Suppressor macrophage treated with lipopolysaccharide for 4 hours (primary cell): ENCODE measurements around the gene TIMM8A.
A peak's percentile ranks its signal among the peaks of the same experiment; 100 is the strongest.

Experiments
- DNase-seq: peaks from one replicate; pipeline ENCODE4 v3.0.0-alpha.2; 2020

Gene TIMM8A

GRCh38 chrX:101348452-101349192, at the start of gene TIMM8A:
Gene TIMM8A (minus strand): TSS chrX:101348742. CDS start chrX:101348664, 78 bp downstream.
- peak; percentile 70 for DNase-seq

GRCh38 chrX:101397779-101398178, 49.2 kb upstream of the TIMM8A start:
- DNase-seq = no peak

GRCh38 chrX:101395789-101396188, 47.2 kb upstream of the TIMM8A start:
- DNase-seq = peak; percentile 75

GRCh38 chrX:101394372-101394771, 45.8 kb upstream of the TIMM8A start:
- no peak for DNase-seq

GRCh38 chrX:101393530-101394305, 45.2 kb upstream of the TIMM8A start:
- DNase-seq = no peak

GRCh38 chrX:101391831-101392230, 43.3 kb upstream of the TIMM8A start:
- DNase-seq = no peak

- DNase-seq = peak; percentile 92
Observed at GRCh38 chrX:101390664-101391525, 42.4 kb upstream of the TIMM8A start, which contains the start of gene RPL36A. Gene RPL36A (plus strand): TSS chrX:101391011. CDS start chrX:101391044, 33 bp downstream.

GRCh38 chrX:101388604-101389003, 40.1 kb upstream of the TIMM8A start:
- DNase-seq = no peak

GRCh38 chrX:101386542-101386885, 38.0 kb upstream of the TIMM8A start:
- DNase-seq = no peak

- DNase-seq = peak; percentile 75
Observed at GRCh38 chrX:101385795-101386541, 37.4 kb upstream of the TIMM8A start, which contains the start of gene BTK. Gene BTK (minus strand): TSS chrX:101386191. CDS start chrX:101375284, 10,907 bp downstream.

- DNase-seq = no peak
Observed at GRCh38 chrX:101385026-101385684, 36.6 kb upstream of the TIMM8A start.

- peak; percentile 33 for DNase-seq
Observed at GRCh38 chrX:101383679-101384205, 35.2 kb upstream of the TIMM8A start.

GRCh38 chrX:101377547-101377946, 29.0 kb upstream of the TIMM8A start:
- no peak for DNase-seq

GRCh38 chrX:101370888-101371504, 22.5 kb upstream of the TIMM8A start:
- no peak for DNase-seq

GRCh38 chrX:101369687-101370086, 21.1 kb upstream of the TIMM8A start:
- DNase-seq = no peak

GRCh38 chrX:101368800-101369199, 20.3 kb upstream of the TIMM8A start:
- DNase-seq = no peak

GRCh38 chrX:101365301-101365795, 16.8 kb upstream of the TIMM8A start:
- DNase-seq = no peak

- DNase-seq = no peak
Observed at GRCh38 chrX:101362757-101363156, 14.2 kb upstream of the TIMM8A start.

GRCh38 chrX:101362116-101362515, 13.6 kb upstream of the TIMM8A start:
- DNase-seq = no peak

GRCh38 chrX:101360390-101360789, 11.8 kb upstream of the TIMM8A start:
- no peak for DNase-seq

GRCh38 chrX:101359966-101360365, 11.4 kb upstream of the TIMM8A start:
- no peak for DNase-seq
